Ishikawa (cell line): Measurements from ENCODE around the gene DKK3.

Source experiments
- CEBPB ChIP-seq: IDR thresholded peaks from 2 replicates; pipeline ENCODE4 v1.6.1; 2012
- CREB1 ChIP-seq: IDR thresholded peaks from 2 replicates; pipeline ENCODE4 v1.6.1; 2012; ENCODE audit warnings: low read depth
- EGR1 ChIP-seq: IDR thresholded peaks from 2 replicates; pipeline ENCODE4 v1.6.1; 2012
- EP300 ChIP-seq: IDR thresholded peaks from 2 replicates; pipeline ENCODE4 v1.6.1; 2012; ENCODE audit warnings: borderline replicate concordance
- FOXM1 ChIP-seq: IDR thresholded peaks from 2 replicates; pipeline ENCODE4 v1.6.1; 2012; ENCODE audit warnings: low read depth, borderline replicate concordance
- MAX ChIP-seq: IDR thresholded peaks from 2 replicates; pipeline ENCODE4 v1.6.1; 2012
- NFIC ChIP-seq: IDR thresholded peaks from 2 replicates; pipeline ENCODE4 v1.6.1; 2012
- RAD21 ChIP-seq: IDR thresholded peaks from 2 replicates; pipeline ENCODE4 v1.6.1; 2012; ENCODE audit warnings: low read depth
- TAF1 ChIP-seq: IDR thresholded peaks from 2 replicates; pipeline ENCODE4 v1.6.1; 2012; ENCODE audit warnings: low read depth, mild to moderate bottlenecking
- TCF12 ChIP-seq: IDR thresholded peaks from 2 replicates; pipeline ENCODE4 v1.6.1; 2012; ENCODE audit warnings: low read depth
- TEAD4 ChIP-seq: IDR thresholded peaks from 2 replicates; pipeline ENCODE4 v1.6.1; 2012
- USF1 ChIP-seq: IDR thresholded peaks from 2 replicates; pipeline ENCODE4 v1.6.1; 2012
- YY1 ChIP-seq: IDR thresholded peaks from 2 replicates; pipeline ENCODE4 v1.6.1; 2012; ENCODE audit warnings: low read depth
- ZBTB7A ChIP-seq: IDR thresholded peaks from 2 replicates; pipeline ENCODE4 v1.6.1; 2012; ENCODE audit warnings: low read depth
- TF ChIP-seq, protein P1 (sequence below): IDR thresholded peaks from 2 replicates; pipeline ENCODE4 v1.6.1; 2012; ENCODE audit warnings: low read depth, mild to moderate bottlenecking

The DKK3 gene

GRCh38 chr11:11977206-11977938, 31.1 kb downstream of the DKK3 start:
- TF ChIP-seq NFIC (peak; percentile 75), YY1 (no peak), RAD21 (no peak), TAF1 (no peak), EGR1 (no peak), FOXM1 (no peak), ZBTB7A (no peak), USF1 (no peak), MAX (peak; percentile 17; the same call in 1 of the 2 replicates), TCF12 (peak; percentile 63), CEBPB (no peak), TEAD4 (peak; percentile 85), EP300 (peak; percentile 66; the same call in 1 of the 2 replicates)
- TF ChIP-seq, protein P1, sequence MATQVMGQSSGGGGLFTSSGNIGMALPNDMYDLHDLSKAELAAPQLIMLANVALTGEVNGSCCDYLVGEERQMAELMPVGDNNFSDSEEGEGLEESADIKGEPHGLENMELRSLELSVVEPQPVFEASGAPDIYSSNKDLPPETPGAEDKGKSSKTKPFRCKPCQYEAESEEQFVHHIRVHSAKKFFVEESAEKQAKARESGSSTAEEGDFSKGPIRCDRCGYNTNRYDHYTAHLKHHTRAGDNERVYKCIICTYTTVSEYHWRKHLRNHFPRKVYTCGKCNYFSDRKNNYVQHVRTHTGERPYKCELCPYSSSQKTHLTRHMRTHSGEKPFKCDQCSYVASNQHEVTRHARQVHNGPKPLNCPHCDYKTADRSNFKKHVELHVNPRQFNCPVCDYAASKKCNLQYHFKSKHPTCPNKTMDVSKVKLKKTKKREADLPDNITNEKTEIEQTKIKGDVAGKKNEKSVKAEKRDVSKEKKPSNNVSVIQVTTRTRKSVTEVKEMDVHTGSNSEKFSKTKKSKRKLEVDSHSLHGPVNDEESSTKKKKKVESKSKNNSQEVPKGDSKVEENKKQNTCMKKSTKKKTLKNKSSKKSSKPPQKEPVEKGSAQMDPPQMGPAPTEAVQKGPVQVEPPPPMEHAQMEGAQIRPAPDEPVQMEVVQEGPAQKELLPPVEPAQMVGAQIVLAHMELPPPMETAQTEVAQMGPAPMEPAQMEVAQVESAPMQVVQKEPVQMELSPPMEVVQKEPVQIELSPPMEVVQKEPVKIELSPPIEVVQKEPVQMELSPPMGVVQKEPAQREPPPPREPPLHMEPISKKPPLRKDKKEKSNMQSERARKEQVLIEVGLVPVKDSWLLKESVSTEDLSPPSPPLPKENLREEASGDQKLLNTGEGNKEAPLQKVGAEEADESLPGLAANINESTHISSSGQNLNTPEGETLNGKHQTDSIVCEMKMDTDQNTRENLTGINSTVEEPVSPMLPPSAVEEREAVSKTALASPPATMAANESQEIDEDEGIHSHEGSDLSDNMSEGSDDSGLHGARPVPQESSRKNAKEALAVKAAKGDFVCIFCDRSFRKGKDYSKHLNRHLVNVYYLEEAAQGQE, result no peak

- TF ChIP-seq ZBTB7A, result peak; percentile 67; the same call in 1 of the 2 replicates
- no peak for TF ChIP-seq EP300
- TF ChIP-seq USF1, result no peak
- no peak for TF ChIP-seq TAF1
These were observed 31.8 kb downstream of the DKK3 start for GRCh38 chr11:11976481-11977127.

GRCh38 chr11:11975201-11976092, 33.0 kb downstream of the DKK3 start:
- TF ChIP-seq EP300, result no peak
- TF ChIP-seq TAF1, result no peak
- no peak for TF ChIP-seq MAX
- no peak for TF ChIP-seq NFIC

DNA sequence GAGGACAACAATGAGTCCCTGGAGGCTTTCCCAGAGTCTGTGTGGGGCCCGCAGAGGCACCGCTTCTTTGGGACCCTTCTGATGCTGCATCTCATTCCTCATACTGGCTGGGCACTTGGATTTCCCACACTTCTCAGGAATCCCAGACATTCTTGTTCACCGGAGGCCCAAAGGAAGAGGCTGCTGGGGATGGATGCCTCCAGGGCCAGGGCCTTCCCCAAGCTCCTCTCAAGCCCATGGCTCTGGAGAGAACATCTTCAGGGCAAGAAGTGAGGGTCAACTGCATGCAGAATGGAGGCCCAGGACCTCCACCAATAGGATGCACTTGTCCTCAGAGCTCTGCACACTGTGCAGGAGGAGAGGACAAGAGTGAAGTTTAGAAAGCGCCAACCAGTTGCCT, 34.6 kb downstream of the DKK3 start:
- TF ChIP-seq EP300, result no peak
- TF ChIP-seq, protein P1, result no peak

DNA sequence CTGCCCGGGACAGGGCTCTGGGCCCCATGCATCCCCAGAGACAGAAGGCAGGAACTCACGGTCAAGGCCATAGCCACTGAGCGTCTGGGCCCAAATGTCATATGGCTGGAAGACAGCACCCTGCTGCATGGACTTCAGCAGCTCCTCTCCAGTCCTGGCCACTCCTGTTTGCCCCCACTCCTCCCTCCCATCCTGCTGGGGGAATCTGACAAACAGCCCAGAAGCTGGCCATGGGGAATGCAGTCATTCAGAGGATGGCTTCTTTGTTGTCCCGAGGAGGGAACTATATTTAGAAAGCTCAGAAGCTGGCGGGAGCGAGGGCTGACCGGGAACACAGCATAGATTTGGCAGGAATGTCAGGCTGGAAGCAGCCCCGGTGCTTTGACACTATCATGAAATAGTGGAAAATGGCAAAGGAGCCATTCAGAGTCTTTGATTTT, 35.0 kb downstream of the DKK3 start:
- TF ChIP-seq CREB1 (no peak), ZBTB7A (no peak), YY1 (no peak), TCF12 (no peak), TAF1 (no peak), EGR1 (no peak), MAX (no peak), CEBPB (no peak), TEAD4 (no peak), EP300 (no peak), RAD21 (no peak), FOXM1 (no peak), NFIC (no peak), USF1 (no peak)
- TF ChIP-seq, protein P1, result no peak
